NCI-H748 treated with DMSO at 0.1 percent for 48 hours (cell line): ENCODE data around the gene S100A6.
A peak's percentile ranks its signal among the peaks of the same experiment; 100 is the strongest.
"Not testable (repeated sequence)": the region's sequence is repeated elsewhere in the genome, so short reads cannot be mapped to it uniquely, and the experiment has no call there.

ENCODE experiments used
- DNase-seq: peaks from one replicate; lab custom pipeline; 2025; lab: John Stamatoyannopoulos, UW

The S100A6 gene

DNA sequence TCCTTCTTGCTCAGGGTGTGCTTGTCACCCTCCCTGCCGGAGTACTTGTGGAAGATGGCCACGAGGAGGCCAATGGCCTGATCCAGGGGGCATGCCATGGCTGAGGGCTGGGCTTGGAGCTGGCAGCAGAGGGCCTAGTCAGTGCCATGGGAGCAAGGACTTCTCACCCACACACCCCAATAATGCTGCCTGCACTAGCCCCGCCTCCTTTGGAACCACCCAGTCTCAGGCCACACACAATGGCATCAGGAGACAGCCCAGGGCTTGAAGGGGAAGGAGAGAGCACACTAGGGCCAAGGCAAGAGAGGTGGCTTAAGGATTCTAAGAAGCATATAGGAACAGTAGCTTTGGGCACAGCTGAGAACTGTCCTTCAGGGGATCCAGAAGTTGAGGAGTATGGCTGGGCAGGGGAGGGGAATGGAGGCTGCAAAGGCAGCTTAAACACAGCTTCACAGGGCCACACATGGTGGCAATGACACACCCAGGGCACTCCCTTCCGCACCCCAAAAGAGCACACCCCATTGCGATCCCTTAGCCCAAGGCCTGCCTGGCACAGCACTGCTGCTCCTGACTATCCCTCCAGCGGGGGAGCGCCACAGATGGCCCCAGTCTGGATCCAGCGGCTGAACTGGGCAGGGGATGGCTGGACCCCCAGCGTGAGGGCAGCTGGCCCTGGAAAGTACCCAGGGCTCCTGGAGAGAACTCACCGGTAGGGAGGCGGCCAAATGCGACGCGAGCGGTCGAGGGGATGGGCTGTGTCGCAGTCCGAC, at the start of gene S100A6:
S100A6 (minus strand) TSS at position 750 of the 770 bp plus-strand sequence; CDS start at position 98, 652 bp downstream.
- no peak for DNase-seq

DNA sequence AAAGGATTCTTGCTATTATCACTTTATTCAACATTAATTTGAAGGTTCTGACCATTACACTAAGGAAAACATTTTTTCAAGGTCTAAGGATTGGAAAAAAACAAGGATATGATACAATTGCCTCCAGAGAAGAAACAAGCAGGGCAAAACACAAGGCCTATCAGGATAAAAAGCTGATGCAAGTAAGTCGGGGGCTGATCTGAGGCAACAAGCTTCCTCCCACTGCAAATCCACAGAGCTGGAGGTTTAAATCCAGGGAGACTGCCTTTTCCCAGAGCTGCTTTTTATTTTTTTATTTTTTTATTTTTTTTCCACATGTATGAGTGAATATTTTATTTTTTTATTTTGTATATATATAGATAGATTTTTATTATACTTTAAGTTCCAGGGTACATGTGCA, 49.2 kb upstream of the S100A6 start:
- no peak for DNase-seq

DNA sequence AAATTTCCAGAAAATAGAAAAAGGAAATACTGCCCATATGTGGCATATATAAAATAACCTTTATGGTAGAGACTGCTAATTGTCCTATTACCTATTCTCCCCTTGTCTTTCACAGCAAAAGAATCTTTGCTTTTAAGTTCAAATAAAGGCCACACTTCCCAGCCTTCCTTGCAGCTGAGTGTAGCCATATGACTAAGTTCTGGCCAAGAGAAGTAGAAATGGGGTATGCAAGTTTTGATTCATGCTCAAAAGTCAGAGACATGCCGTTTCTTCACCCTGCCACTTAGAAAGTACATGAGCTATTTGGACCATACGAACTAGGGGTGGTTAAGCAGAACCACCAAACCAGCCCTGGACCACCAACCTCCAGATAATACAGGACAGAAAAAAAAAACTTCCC, 48.2 kb upstream of the S100A6 start:
- no peak for DNase-seq

DNA sequence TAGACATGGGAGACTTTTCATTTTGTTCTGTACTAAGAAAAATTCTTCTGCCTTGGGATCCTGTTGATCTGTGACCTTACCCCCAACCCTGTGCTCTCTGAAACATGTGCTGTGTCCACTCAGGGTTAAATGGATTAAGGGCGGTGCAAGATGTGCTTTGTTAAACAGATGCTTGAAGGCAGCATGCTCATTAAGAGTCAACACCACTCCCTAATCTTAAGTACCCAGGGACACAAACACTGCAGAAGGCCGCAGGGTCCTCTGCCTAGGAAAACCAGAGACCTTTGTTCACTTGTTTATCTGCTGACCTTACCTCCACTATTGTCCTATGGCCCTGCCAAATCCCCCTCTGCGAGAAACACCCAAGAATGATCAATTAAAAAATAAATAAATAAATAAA, 47.7 kb upstream of the S100A6 start:
- DNase-seq, result not testable (repeated sequence)

DNA sequence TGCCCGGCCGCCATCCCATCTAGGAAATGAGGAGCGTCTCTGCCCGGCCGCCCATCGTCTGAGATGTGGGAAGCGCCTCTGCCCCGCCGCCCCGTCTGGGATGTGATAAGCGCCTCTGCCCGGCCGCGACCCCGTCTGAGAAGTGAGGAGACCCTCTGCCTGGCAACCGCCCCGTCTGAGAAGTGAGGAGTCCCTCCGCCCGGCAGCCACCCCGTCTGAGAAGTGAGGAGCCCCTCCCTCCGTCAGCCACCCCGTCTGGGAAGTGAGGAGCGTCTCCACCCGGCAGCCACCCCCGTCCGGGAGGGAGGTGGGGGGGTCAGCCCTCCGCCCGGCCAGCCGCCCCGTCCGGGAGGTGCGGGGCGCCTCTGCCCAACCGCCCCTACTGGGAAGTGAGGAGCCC, 47.0 kb upstream of the S100A6 start:
- not testable (repeated sequence) for DNase-seq

- no peak for DNase-seq
Observed at GRCh38 chr1:153578936-153579335, 43.1 kb upstream of the S100A6 start.

GRCh38 chr1:153578490-153578889, 42.7 kb upstream of the S100A6 start:
- no peak for DNase-seq

DNA sequence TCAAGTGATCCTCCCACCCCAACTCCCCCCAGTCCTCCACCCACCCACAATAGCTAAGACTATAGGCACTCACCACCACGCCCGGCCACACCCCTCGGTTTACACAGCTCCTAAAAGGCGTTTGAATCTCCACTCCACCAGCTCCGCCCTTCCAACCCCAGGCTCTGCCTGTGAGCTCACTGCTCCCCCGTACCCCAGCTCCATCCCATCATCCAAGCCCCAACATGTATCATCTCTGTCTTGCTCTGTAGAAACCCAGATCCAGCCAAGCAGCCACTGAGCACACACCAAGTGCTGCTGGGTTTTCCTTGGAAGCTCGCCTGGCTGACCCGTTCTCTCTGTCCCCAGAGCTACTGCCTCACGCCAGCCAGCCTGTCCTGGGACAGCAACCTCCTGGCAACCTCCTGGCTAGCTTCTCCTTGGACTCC, 41.8 kb upstream of the S100A6 start:
- no peak for DNase-seq

- DNase-seq, result no peak
Observed at GRCh38 chr1:153577138-153577537, 41.3 kb upstream of the S100A6 start.

GRCh38 chr1:153575497-153575896, 39.7 kb upstream of the S100A6 start:
- not testable (repeated sequence) for DNase-seq

DNA sequence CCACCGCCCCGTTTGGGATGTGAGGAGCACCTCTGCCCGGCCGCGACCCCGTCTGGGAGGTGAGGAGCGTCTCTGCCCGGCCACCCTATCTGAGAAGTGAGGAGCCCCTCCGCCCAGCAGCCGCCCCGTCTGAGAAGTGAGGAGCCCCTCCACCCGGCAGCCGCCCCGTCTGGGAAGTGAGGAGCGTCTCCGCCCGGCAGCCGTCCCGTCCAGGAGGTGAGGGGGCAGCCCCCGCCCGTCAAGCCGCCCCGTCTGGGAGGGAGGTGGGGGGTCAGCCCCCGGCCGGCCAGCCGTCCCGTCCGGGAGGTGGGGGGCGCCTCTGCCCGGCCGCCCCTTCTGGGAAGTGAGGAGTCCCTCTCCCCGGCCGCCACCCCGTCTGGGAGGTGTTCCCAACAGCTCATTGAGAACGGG, 39.3 kb upstream of the S100A6 start:
- not testable (repeated sequence) for DNase-seq

DNA sequence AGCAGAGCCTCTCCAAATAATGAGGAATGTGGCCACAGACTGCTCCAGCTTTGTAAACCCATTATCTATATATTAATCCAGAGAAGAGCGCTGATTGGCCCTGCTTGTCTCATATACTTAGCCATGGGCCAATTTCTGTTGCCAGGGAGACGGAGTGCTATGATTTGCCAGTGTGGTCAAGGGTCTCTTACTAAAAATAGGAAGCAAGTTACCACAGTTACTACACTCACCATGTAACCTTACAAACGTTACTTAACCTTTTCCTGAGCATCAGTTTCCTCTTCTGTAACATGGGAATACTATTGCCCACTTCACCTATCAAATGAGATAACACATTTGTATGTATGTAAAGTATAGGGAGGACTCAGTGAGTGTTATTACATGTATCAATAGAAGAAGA, 37.6 kb upstream of the S100A6 start:
- no peak for DNase-seq

GRCh38 chr1:153572569-153573015, 36.8 kb upstream of the S100A6 start:
- DNase-seq, result peak; percentile 16

DNA sequence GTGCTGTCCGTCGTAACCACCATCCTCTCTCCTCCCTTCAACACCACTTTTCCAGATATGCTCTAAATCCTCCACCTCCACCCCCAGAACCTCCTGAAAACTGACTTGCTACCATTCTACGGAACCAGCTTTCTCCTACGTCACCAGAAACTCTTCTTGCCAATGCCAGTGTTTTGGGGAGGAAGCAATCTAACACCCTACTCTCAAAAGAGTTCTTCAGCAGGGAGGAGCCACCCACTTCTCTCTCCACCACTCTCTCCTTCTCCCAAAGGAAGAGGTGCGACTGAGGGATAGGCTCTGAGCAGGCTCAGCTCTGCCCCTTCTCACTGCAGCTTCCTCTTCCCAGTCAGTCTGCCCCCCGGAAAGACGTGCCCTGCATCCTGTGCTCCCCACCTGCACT, 35.9 kb upstream of the S100A6 start:
- no peak for DNase-seq

DNA sequence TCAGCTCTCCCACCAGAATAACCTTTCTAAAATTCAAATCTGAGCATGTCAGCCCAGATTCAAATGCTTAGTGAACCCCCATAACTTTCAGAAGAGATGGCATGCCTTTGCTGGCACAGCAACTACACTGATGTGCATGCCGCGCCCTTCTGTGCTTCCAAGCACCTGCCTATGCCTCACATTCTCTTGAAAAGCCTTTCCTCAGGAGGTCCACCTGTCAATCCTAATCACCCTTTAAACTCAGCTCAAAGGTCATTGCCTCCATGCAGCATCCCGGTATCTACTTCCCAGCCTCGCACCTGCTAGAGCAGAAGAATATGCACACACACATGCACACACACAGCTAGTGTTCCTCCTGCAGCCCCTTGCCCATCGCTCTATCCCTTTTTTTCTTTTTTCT, 35.1 kb upstream of the S100A6 start:
- DNase-seq, result no peak

DNA sequence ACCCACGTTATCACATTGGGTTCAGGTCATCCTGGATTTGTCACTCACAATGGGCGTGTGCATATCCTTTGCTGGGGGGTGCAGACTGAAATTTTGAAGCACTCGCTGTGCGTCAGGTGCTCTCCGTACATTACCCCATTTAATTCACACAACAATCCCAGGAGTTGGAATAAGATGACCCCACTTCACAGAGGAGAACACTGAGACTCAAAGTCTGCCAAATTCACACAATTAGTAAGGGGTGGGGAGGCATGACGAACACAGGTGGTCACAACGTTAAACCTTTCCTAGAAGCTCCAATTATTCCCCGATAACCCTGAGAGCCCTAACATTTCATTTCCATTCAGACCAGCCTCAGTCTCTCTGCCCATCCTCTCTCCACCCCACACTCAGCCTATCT, 33.7 kb upstream of the S100A6 start:
- no peak for DNase-seq

DNA sequence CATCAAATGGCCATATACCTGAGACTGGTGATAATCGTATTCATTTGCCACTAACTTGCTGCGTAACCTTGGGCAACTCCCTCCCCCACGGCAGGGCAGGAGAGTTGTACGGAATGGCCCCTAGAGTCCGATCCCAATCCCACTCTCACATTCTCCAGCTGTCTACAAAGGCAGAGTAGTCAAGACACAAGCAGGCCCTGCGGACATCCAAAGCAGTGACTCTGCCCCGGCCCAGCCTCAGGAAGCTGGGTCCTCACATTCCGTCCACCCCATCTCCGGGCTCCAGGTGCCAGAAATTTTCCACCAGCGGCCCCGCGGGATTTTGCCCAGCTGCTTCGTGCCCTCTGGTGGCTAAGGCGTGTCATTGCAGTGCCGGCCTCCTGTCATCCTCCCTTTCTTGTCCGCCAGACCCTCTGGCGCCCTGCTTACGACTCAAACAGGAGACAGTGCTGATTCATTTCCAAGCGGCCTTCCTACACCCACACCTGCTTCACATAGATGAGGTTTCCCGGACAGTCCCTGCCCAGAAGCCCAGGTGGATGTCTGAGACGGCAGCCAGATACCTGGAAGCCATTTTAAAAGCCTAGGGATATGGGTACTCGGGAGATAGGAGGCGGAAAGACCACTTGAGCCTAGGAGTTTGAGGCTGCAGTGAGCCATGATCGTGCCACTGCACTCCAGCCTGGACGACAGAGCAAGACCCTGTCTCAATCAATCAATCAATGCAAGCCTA, 32.7 kb upstream of the S100A6 start:
- peak; percentile 78 for DNase-seq

DNA sequence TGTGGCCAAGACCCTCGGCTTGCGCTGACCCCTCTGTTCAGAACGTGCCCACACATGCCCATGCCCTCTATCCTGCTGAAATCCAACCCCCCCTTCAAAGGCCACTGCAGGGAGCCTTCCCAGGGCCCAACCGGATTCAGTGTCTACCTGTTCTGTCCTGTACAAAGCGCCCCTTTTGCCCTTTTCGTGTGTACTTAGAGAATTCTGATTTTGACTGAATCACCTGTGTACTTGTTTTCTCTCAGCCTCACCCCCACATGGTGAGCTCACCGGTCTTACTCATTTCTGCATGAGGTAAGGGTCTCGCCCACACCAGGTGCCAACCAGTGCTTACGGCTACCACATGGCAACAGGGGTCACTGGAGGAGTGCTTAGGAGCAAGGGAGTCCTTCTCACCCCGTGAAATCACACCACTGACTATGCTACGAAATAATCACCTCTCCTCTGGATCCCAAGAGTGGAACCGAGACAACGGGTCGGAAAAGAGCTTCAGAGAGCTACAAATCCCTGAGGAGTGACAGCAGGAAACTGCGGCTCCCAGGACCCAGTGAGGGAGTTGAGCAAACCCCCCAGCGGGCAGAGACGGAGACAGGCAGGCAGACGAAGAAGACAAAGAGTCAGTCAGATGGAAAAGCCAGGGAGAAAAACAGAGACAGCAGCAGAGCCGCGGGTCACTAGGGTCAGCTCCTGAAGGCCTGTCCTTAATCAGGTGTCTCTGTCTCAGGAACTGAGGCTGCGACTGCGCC, 32.0 kb upstream of the S100A6 start:
- DNase-seq, result no peak

GRCh38 chr1:153566414-153567371, 30.9 kb upstream of the S100A6 start:
- DNase-seq, result no peak

DNA sequence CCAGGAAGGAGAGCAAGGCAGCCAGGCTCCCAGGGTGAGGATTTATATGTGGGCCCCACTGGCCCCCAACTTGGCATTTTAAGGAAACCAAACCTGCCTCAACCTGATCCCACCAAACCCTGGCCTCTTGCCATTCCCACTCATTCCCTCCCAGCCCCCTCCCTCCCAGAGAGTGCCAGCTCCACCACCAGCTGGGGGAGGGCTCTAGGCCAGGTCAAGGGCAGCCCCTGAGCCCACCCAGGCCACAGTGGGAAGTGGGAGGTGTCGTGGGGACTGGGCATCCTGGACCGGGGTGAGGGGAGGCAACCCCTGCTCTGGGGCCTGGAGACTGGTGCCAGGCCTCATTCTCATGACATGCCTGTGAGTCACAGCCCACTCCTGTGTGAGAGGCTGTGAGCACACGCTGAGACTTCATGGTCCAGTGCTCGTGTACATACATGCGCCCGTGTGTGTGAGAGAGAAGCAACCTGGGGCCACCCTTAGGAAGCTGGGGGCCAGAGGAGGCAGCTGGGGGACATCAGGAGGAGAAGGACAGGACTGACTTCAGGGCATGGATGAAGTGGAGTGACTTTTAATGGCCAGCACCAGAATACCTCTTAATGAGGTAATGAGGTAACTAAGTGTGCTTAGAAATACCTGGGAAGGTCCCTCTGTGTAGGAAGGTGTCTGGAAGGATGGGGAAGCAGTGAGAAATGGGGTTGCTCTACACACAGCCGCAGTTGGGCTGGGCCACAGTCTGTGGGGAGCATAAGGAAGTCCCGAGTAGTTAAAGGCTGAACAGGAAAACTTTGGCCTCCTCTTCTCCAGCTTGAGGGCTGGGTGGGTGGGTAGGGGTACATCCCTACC, 30.0 kb upstream of the S100A6 start, which contains the start of gene S100A2:
S100A2 (minus strand) TSS at position 316 of the 846 bp plus-strand sequence. CDS start 1,967 bp downstream, outside the sequence.
- no peak for DNase-seq
